Hepatic stellate cell (primary cell): Measurements from ENCODE around the gene XAB2.

ENCODE experiments used
- DNase-seq: peaks from one replicate; pipeline ENCODE4 v3.0.0; 2011; ENCODE audit warnings: low spot score

Gene XAB2

DNA sequence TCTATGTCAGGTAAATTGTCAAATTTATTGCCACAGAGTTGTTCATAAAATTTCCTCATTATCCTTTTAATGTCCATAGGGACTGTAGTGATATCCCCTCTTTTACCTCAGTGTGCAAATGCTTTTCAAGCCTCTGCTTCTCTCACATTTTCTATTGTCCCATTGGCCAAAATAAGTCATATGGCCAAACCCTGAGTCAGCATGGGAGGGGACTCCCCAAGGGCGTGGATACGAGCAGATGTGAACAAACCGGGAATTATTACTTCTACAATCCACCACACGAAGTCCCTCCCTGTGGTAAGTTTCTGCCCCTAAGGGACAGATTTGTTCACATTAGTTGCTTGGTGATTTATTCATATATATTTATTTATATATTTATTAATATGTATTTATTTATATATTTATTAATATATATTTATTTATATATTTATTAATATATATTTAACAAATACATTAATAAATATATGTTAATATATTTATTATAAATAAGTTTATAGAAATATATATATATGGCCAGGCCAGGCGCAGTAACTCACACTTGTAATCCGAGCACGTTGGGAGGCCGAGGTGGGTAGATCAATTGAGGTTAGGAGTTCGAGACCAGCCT lies 53.8 kb downstream of the XAB2 start:
- DNase-seq: no peak

- DNase-seq: no peak
Measured at GRCh38 chr19:7570761-7571160, 58.6 kb downstream of the XAB2 start.
